ENCODE measurements around the gene SVOP.

DNA sequence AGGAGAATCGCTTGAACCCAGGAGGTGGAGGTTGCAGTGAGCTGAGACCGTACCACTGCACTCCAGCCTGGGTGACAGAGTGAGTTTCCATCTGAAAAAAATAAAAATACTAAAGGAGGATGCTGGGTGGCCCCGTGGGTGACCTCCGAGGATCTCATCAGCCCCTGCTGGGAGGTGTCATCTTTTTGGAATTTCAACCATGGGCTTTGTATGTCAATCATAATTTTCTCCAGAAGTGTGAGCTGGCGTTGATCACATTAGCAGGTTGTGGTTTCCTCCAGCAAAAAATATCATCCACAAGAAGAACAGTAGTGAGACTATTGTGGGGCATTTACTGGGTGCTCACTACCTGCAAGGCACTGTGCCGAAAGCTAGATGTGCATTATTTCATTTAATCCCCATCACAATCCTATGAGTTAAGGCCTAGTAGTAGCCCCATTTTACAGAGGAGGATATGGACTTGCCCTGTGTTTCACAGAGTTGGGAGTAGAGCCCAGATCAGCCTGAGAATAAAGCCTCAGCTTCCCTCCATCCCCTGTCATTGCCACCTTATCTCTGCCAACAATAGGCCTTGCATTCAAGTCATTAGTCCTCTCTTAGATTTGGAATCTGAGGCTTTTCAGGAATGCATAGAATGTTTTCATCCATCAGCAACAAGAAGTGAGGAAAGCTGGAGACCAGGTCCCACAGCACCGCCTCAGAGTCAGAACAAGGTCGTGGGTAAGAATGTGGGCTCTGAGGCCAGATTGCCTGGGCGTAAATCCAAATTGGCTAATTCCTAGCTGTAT is 39.8 kb downstream of the SVOP start:
- TF ChIP-seq, protein P1, sequence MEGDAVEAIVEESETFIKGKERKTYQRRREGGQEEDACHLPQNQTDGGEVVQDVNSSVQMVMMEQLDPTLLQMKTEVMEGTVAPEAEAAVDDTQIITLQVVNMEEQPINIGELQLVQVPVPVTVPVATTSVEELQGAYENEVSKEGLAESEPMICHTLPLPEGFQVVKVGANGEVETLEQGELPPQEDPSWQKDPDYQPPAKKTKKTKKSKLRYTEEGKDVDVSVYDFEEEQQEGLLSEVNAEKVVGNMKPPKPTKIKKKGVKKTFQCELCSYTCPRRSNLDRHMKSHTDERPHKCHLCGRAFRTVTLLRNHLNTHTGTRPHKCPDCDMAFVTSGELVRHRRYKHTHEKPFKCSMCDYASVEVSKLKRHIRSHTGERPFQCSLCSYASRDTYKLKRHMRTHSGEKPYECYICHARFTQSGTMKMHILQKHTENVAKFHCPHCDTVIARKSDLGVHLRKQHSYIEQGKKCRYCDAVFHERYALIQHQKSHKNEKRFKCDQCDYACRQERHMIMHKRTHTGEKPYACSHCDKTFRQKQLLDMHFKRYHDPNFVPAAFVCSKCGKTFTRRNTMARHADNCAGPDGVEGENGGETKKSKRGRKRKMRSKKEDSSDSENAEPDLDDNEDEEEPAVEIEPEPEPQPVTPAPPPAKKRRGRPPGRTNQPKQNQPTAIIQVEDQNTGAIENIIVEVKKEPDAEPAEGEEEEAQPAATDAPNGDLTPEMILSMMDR (IDR thresholded peaks at IDR 0.05), result no peak
- no peak for TF ChIP-seq POLR2A (IDR thresholded peaks at IDR 0.05)
